Left lung (tissue), 10 donors: Measurements from ENCODE around the gene BTG4. TPM values are rescaled to one million over a fixed set of nuclear protein-coding genes. Genes with fewer than 3 reads are reported as not detected.

ENCODE experiments used
- ATAC-seq: fragments of 200-7000 bp; cut with Tn5 transposase; one replicate; pipeline ENCODE4 v1.9.1; 2020; ENCODE audit warnings: moderate library complexity
- DNase-seq, 4 donors: peaks; one replicate each; pipeline ENCODE4 v3.0.0-alpha.2; 2013 to 2020
- H3K27ac ChIP-seq, 2 donors: fragments of 200-600 bp; sonication (generic) in 1 of 2; one replicate each; pipeline versions ENCODE4 v1.5.0 to v1.8.0; 2020 to 2021
- H3K27me3 ChIP-seq, 2 donors: fragments of 200-600 bp; sonication (generic) in 1 of 2; one replicate each; pipeline versions ENCODE4 v1.5.0 to v1.8.0; 2020 to 2021
- H3K36me3 ChIP-seq, 2 donors: fragments of 200-600 bp; sonication (generic) in 1 of 2; one replicate each; pipeline versions ENCODE4 v1.5.0 to v1.8.0; 2020 to 2021
- H3K4me1 ChIP-seq, 2 donors: fragments of 200-600 bp; one replicate each; pipeline ENCODE4 v1.8.0; 2021
- H3K4me3 ChIP-seq, 2 donors: fragments of 200-600 bp; sonication (generic) in 1 of 2; one replicate each; pipeline versions ENCODE4 v1.5.0 to v1.8.0; 2020 to 2021; ENCODE audit warnings: mild to moderate bottlenecking in 1 of 2
- H3K9me3 ChIP-seq, 2 donors: fragments of 200-600 bp; sonication (generic) in 1 of 2; one replicate each; pipeline versions ENCODE4 v1.5.0 to v1.8.0; 2020 to 2021
- CTCF ChIP-seq, 2 donors: fragments of 200-600 bp; sonication (generic) in 1 of 2; IDR thresholded peaks; one replicate each; pipeline versions ENCODE4 v1.5.0 to v1.8.0; 2021; ENCODE audit warnings: antibody characterized with exemption in 2 of 2
- intact Hi-C, 2 donors: fragments of 100-400 bp; cut with DNase I; formaldehyde crosslinking; loops; one replicate each; pipeline versions ENCODE4 v1.11.2 to v1.14.2; 2022
- polyA plus RNA-seq, 6 donors: library from polyadenylated mRNA; unstranded; fragments of 120-200 nt; gene quantifications; one replicate each; pipeline ENCODE4 v1.2.1, GENCODE V29; 2013; ENCODE audit not compliant: insufficient read length in 6 of 6
- total RNA-seq, 2 donors: library from RNA; stranded (reverse); fragmentation: NEBNext Ultra II Directional; extraction: Animal tissue kit (Norgen Biotek cat#: 25700); gene quantifications; one replicate each; pipeline ENCODE4 v1.2.1, GENCODE V29; 2021
- donor health status: DM: no; HTN: yes; CAD: no.
- donor health status: DM: no; HTN: no; CAD: no.

BTG4 gene
- total and polyA plus RNA-seq, 8 donors = 0.20 to 0.43 TPM; not detected in 6

GRCh38 chr11:111459506-111460270 lies 52.5 kb downstream of the BTG4 start:
- ATAC-seq (no peak), DNase-seq (no peak)
- no peak overlapping the region for H3K27ac ChIP-seq
- no peaks in the 10 kb centered on the region for H3K36me3 ChIP-seq
- H3K9me3 ChIP-seq = no peaks in the 10 kb centered on the region
- peaks cover 0 to 8% of the 10 kb centered on the region in 2 donors for H3K27me3 ChIP-seq
- TF ChIP-seq CTCF (IDR thresholded peaks at IDR 0.05) = no peak
- no peaks in the 10 kb centered on the region for H3K4me1 ChIP-seq
- intact Hi-C loops = no loop called here
- no peak overlapping the region for H3K4me3 ChIP-seq

GRCh38 chr11:111457731-111458368 lies 54.3 kb downstream of the BTG4 start:
- no peak overlapping the region for H3K27ac ChIP-seq
- intact Hi-C loops = no loop called here
- H3K36me3 ChIP-seq = no peaks in the 10 kb centered on the region
- ATAC-seq = no peak
- TF ChIP-seq CTCF (IDR thresholded peaks at IDR 0.05) = no peak
- DNase-seq = no peak
- no peak overlapping the region for H3K4me3 ChIP-seq
- H3K4me1 ChIP-seq = no peaks in the 10 kb centered on the region
- peaks cover 0 to 8% of the 10 kb centered on the region in 2 donors for H3K27me3 ChIP-seq
- no peaks in the 10 kb centered on the region for H3K9me3 ChIP-seq

GRCh38 chr11:111456859-111457730 lies 55.1 kb downstream of the BTG4 start:
- Histone ChIP-seq H3K27me3 (peaks cover 0 to 8% of the 10 kb centered on the region in 2 donors), H3K9me3 (no peaks in the 10 kb centered on the region), H3K36me3 (no peaks in the 10 kb centered on the region), H3K4me1 (no peaks in the 10 kb centered on the region), H3K4me3 (no peak overlapping the region), H3K27ac (no peak overlapping the region)
- no peak for TF ChIP-seq CTCF (IDR thresholded peaks at IDR 0.05)
- DNase-seq (no peak), ATAC-seq (no peak)
- intact Hi-C loops = no loop called here

- no peaks in the 10 kb centered on the region for H3K4me1 ChIP-seq
- DNase-seq (no peak), ATAC-seq (no peak)
- H3K4me3 ChIP-seq = no peak overlapping the region
- TF ChIP-seq CTCF (IDR thresholded peaks at IDR 0.05) = no peak
- no peaks in the 10 kb centered on the region for H3K36me3 ChIP-seq
- H3K9me3 ChIP-seq = no peaks in the 10 kb centered on the region
- peaks cover 0 to 8% of the 10 kb centered on the region in 2 donors for H3K27me3 ChIP-seq
- H3K27ac ChIP-seq = no peak overlapping the region
- intact Hi-C loops = no loop called here
Measured at GRCh38 chr11:111456086-111456858, 55.9 kb downstream of the BTG4 start.
